HCT116 (cell line): ENCODE data around the gene GMDS. TPM values are rescaled to one million over a fixed set of nuclear protein-coding genes. Genes with fewer than 3 reads are reported as not detected.

Experiments used
- ATAC-seq: fragments of 200-7000 bp; cut with Tn5 transposase; 2 replicates; pipeline ENCODE4 v1.9.1; 2020; ENCODE audit warnings: mild to moderate bottlenecking, moderate library complexity
- BruUV-seq: library from RNA; stranded (reverse); fragments of 400-500 nt; replicated peaks from 2 replicates; lab custom pipeline; 2021; lab: Mats Ljungman, UMichigan
- CTCF ChIA-PET: fragments of 300-600 bp; sonication (Branson Sonifier 250); formaldehyde crosslinking; loops from one replicate; lab custom pipeline; 2021; ENCODE audit warnings: antibody characterized with exemption; lab: Charles Lee
- POLR2A ChIA-PET: fragments of 300-600, 350-600 bp; sonication (Branson Sonifier 250); formaldehyde crosslinking; loops from one replicate; lab custom pipeline; 2021; ENCODE audit warnings: antibody characterized with exemption; lab: Charles Lee
- RAD21 ChIA-PET, 2 experiments: fragments of 300-600 bp; sonication (Branson Sonifier 250); formaldehyde crosslinking; loops; one replicate each; lab custom pipeline; 2023; ENCODE audit warnings: low total read pairs in 2 of 2; ENCODE audit not compliant: uncharacterized antibody in 2 of 2, unreplicated experiment in 2 of 2, low non-redundant PET in 1 of 2; lab: Charles Lee
- DNase-seq: peaks from one replicate; pipeline ENCODE4 v3.0.0-alpha.2; 2010; ENCODE audit warnings: low read depth, low spot score
- H2AFZ ChIP-seq: fragments of 200-600 bp; shearing (Covaris generic), sonication (generic); 2 replicates; pipeline ENCODE4 v1.6.1; 2017; ENCODE audit warnings: low read depth, mixed run types, mixed read lengths, antibody characterized with exemption, low read length; ENCODE audit not compliant: poor library complexity, severe bottlenecking
- H3K27ac ChIP-seq: 2 replicates; pipeline ENCODE4 v1.5.1; 2012; ENCODE audit warnings: low read depth, low read length
- H3K27me3 ChIP-seq: fragments of 200-600 bp; sonication (generic); 2 replicates; pipeline ENCODE4 v1.6.1; 2016; ENCODE audit warnings: mixed run types, low read length, mixed read lengths; ENCODE audit not compliant: insufficient read depth
- H3K36me3 ChIP-seq, 2 experiments: fragments of 200-500 bp in 1 of 2; fragments of 200-600 bp in 1 of 2; sonication (Bioruptor generic) in 1 of 2; sonication (generic) in 1 of 2; 2 replicates each; pipeline versions ENCODE4 v1.5.1 to v1.6.1; 2014 to 2016; ENCODE audit warnings: low read length in 2 of 2, inconsistent platforms in 1 of 2, mixed read lengths in 1 of 2, mixed run types in 1 of 2; ENCODE audit not compliant: insufficient read depth in 2 of 2, control insufficient read depth in 1 of 2
- H3K4me1 ChIP-seq, 2 experiments: fragments of 200-600 bp in 1 of 2; sonication (generic) in 1 of 2; 2 replicates each; pipeline versions ENCODE4 v1.5.1 to v1.6.1; 2012 to 2017; ENCODE audit warnings: low read length in 2 of 2, inconsistent platforms in 1 of 2, mild to moderate bottlenecking in 1 of 2, mixed read lengths in 1 of 2, mixed run types in 1 of 2, moderate library complexity in 1 of 2; ENCODE audit not compliant: insufficient read depth in 2 of 2, control insufficient read depth in 1 of 2
- H3K4me2 ChIP-seq: fragments of 200-600 bp; sonication (generic); 2 replicates; pipeline ENCODE4 v1.6.1; 2017; ENCODE audit warnings: mixed run types, low read length, mixed read lengths
- H3K4me3 ChIP-seq, 2 experiments: fragments of 200-600 bp in 1 of 2; sonication (generic) in 1 of 2; replicated peaks in 1 of 2; 2 replicates each; pipeline ENCODE4 v1.5.1; 2011 to 2016; ENCODE audit warnings: low read length in 2 of 2, control low read depth in 1 of 2, low read depth in 1 of 2, mild to moderate bottlenecking in 1 of 2, mixed read lengths in 1 of 2, mixed run types in 1 of 2
- H3K79me2 ChIP-seq: fragments of 200-600 bp; sonication (generic); 2 replicates; pipeline ENCODE4 v1.6.1; 2017; ENCODE audit warnings: mild to moderate bottlenecking, mixed run types, low read length, moderate library complexity, mixed read lengths; ENCODE audit not compliant: insufficient read depth
- H3K9ac ChIP-seq: fragments of 200-600 bp; sonication (generic); 2 replicates; pipeline ENCODE4 v1.6.1; 2016; ENCODE audit warnings: low read length, mixed read lengths
- H3K9me2 ChIP-seq: fragments of 200-600 bp; sonication (generic), shearing (Covaris generic); 2 replicates; pipeline ENCODE4 v1.6.1; 2017; ENCODE audit warnings: mixed run types, mild to moderate bottlenecking, moderate library complexity; ENCODE audit not compliant: insufficient read depth
- H3K9me3 ChIP-seq, 2 experiments: fragments of 200-500 bp in 1 of 2; fragments of 200-600 bp in 1 of 2; sonication (Bioruptor generic) in 1 of 2; sonication (generic) in 1 of 2; 2 replicates each; pipeline ENCODE4 v1.6.1; 2014 to 2017; ENCODE audit warnings: low read length in 2 of 2, mixed read lengths in 2 of 2, inconsistent platforms in 1 of 2, low read depth in 1 of 2, mild to moderate bottlenecking in 1 of 2, mixed run types in 1 of 2, moderate library complexity in 1 of 2; ENCODE audit not compliant: control insufficient read depth in 1 of 2, insufficient read depth in 1 of 2
- H4K20me1 ChIP-seq: fragments of 200-600 bp; sonication (generic), shearing (Covaris generic); 2 replicates; pipeline ENCODE4 v1.6.1; 2017; ENCODE audit warnings: mixed run types, mild to moderate bottlenecking, moderate library complexity; ENCODE audit not compliant: insufficient read depth
- CBX3 ChIP-seq: IDR thresholded peaks from 2 replicates; pipeline ENCODE4 v1.6.1; 2012; ENCODE audit warnings: low read depth
- CEBPB ChIP-seq: IDR thresholded peaks from 2 replicates; pipeline ENCODE4 v1.6.1; 2012; ENCODE audit warnings: low read depth
- EGR1 ChIP-seq: IDR thresholded peaks from 2 replicates; pipeline ENCODE4 v1.6.1; 2012; ENCODE audit warnings: low read depth
- EZH2 ChIP-seq: fragments of 200-600 bp; sonication (generic); IDR thresholded peaks from 2 replicates; pipeline ENCODE4 v1.6.1; 2017; ENCODE audit warnings: antibody characterized with exemption, mixed run types
- EZH2phosphoT487 ChIP-seq: fragments of 200-600 bp; IDR thresholded peaks from 2 replicates; pipeline ENCODE4 v1.6.1; 2018; ENCODE audit warnings: antibody characterized with exemption, borderline replicate concordance
- FOSL1 ChIP-seq: IDR thresholded peaks from 2 replicates; pipeline ENCODE4 v1.6.1; 2012; ENCODE audit warnings: low read depth
- JUND ChIP-seq: IDR thresholded peaks from 2 replicates; pipeline ENCODE4 v1.6.1; 2012
- POLR2A ChIP-seq: IDR thresholded peaks from 2 replicates; pipeline ENCODE4 v1.7.0; 2011; ENCODE audit warnings: borderline replicate concordance; ENCODE audit not compliant: insufficient read depth, insufficient read length; ENCODE audit errors: extremely low read depth
- POLR2AphosphoS5 ChIP-seq: IDR thresholded peaks from 2 replicates; pipeline ENCODE4 v1.6.1; 2011; ENCODE audit warnings: mild to moderate bottlenecking, low read depth, low read length, moderate library complexity
- REST ChIP-seq: IDR thresholded peaks from 2 replicates; pipeline ENCODE4 v1.6.1; 2012; ENCODE audit warnings: low read depth
- SIN3A ChIP-seq: IDR thresholded peaks from 2 replicates; pipeline ENCODE4 v1.6.1; 2012; ENCODE audit warnings: low read depth
- YY1 ChIP-seq: IDR thresholded peaks from 2 replicates; pipeline ENCODE4 v1.6.1; 2011; ENCODE audit warnings: low read length, low read depth, moderate library complexity, mild to moderate bottlenecking; ENCODE audit not compliant: insufficient replicate concordance; ENCODE audit errors: extremely low read depth
- ZBTB33 ChIP-seq: IDR thresholded peaks from 2 replicates; pipeline ENCODE4 v1.6.1; 2011; ENCODE audit warnings: mild to moderate bottlenecking, low read length, moderate library complexity; ENCODE audit not compliant: insufficient replicate concordance; ENCODE audit errors: extremely low read depth
- ZFX ChIP-seq: fragments of 450-650 bp; IDR thresholded peaks from 2 replicates; pipeline ENCODE4 v1.6.1; 2017
- ZNF274 ChIP-seq: fragments of 200-500 bp; sonication (Bioruptor generic); IDR thresholded peaks from 2 replicates; pipeline ENCODE4 v1.6.1; 2014; ENCODE audit warnings: mild to moderate bottlenecking, low read depth, low read length, inconsistent platforms
- intact Hi-C: fragments of 100-400 bp; cut with micrococcal nuclease; formaldehyde crosslinking; loops from 2 replicates; pipeline ENCODE4 v1.10.0; 2022
- total RNA-seq: library from RNA; stranded (reverse); gene quantifications from one replicate; pipeline ENCODE4 v1.2.1, GENCODE V29; 2021; ENCODE audit not compliant: unreplicated experiment

Gene GMDS
- total RNA-seq, 1 experiment from 2014 or later = 34.4 TPM

DNA sequence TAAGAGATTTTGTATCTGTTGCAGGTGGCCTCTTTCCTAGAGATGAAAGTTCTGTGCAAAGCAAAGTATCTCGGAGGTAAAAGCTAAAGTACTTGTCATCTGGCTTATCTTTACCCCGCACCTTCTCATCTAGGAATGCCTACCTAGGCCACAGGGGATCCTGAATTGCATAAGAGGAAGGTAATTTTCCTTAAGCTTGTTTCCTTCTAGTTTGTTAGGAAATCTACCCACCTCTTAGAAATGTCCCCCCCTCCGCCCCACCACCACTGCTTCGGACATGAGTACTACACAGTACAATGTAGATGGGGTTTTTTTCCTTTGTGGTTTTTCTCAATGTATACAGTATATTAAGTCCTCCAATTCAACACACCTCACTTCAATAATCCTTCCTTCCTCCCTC, 614.2 kb downstream of the GMDS start:
- H3K4me1 ChIP-seq = peaks cover 28 to 32% of the 10 kb centered on the region in 2 experiments
- DNase-seq (peak; percentile 31), ATAC-seq (peak; percentile 44)
- peak overlapping the region; percentile 72 for H3K27ac ChIP-seq
- no peaks in the 10 kb centered on the region for H3K9me2 ChIP-seq
- no peak overlapping the region for H3K4me3 ChIP-seq
- TF ChIP-seq CEBPB (0 out of 2 replicates have a peak, but pooled peaks have one; percentile 3), SIN3A (0 out of 2 replicates have a peak, but pooled peaks have one; percentile 10), ZBTB33 (no peak)
- ChIA-PET RAD21 (no interaction called here), POLR2A (interaction anchor here (0.6 kb wide), 1 partner anchor 102 kb away, joined by 3 read pairs; no protein-coding TSS in a partner anchor), CTCF (no interaction called here)
- no peaks in the 10 kb centered on the region for H3K36me3 ChIP-seq
- no peaks in the 10 kb centered on the region for H3K79me2 ChIP-seq
- H2AFZ ChIP-seq = no peak overlapping the region
- no peaks in the 10 kb centered on the region for H4K20me1 ChIP-seq
- H3K9me3 ChIP-seq = no peaks in the 10 kb centered on the region
- no peak overlapping the region for H3K9ac ChIP-seq
- TSS peak; percentile 42 for BruUV-seq
- intact Hi-C loops = no loop called here
- H3K4me2 ChIP-seq = peak overlapping the region; percentile 47
- no peaks in the 10 kb centered on the region for H3K27me3 ChIP-seq

DNA sequence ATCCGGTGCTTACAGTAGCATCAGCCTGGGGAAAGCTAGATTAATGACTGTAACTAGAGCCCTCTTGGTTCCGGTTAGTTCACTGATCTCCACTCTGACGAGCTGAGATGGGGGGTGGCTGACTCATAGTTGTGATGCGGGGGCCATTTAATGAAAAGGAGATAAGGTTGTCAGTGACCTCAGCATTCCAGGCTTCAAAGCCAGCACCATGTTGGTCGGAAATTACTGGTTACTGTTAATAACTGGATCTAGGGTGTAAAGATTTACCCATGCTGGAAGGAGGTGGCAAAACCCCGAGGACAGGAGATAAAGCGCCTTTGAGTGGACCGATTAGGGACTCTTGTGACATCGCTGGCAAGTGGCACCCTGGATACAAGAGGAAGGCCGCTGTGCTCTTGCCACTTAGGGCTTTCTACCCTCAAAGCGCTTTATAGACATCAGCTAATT, 614.6 kb downstream of the GMDS start:
- peaks cover 28 to 32% of the 10 kb centered on the region in 2 experiments for H3K4me1 ChIP-seq
- H3K4me3 ChIP-seq = 0 out of 4 replicates have a peak overlapping the region, but pooled peaks of 1 of the 2 experiments have one; percentile 3
- H4K20me1 ChIP-seq = no peaks in the 10 kb centered on the region
- ATAC-seq = peak; percentile 84
- POLR2A ChIA-PET = interaction anchor here (0.6 kb wide), 1 partner anchor 103 kb away, joined by 3 read pairs; no protein-coding TSS in a partner anchor
- no peaks in the 10 kb centered on the region for H3K36me3 ChIP-seq
- peak overlapping the region; percentile 72 for H3K27ac ChIP-seq
- RAD21 ChIA-PET = interaction anchor here in 1 of 2 experiments (1.0 kb wide), 1 partner anchor 19 kb away, joined by 3 read pairs; no protein-coding TSS in a partner anchor
- H2AFZ ChIP-seq = no peak overlapping the region
- peak overlapping the region; percentile 47 for H3K4me2 ChIP-seq
- no peak overlapping the region for H3K9ac ChIP-seq
- H3K9me3 ChIP-seq = no peaks in the 10 kb centered on the region
- intact Hi-C loops = no loop called here
- H3K9me2 ChIP-seq = no peaks in the 10 kb centered on the region
- H3K79me2 ChIP-seq = no peaks in the 10 kb centered on the region
- CTCF ChIA-PET = no interaction called here
- DNase-seq = peak; percentile 75
- H3K27me3 ChIP-seq = no peaks in the 10 kb centered on the region
- BruUV-seq = no TSS peak
- no peak for TF ChIP-seq POLR2A
- peak; percentile 61 for TF ChIP-seq EGR1
- TF ChIP-seq YY1 = peak; percentile 30
- TF ChIP-seq CBX3 = peak; percentile 60; the same call in 1 of the 2 replicates
- TF ChIP-seq SIN3A = peak; percentile 43; the same call in 1 of the 2 replicates
- no peak for TF ChIP-seq ZFX
- no peak for TF ChIP-seq POLR2AphosphoS5
- no peak for TF ChIP-seq EZH2
- TF ChIP-seq FOSL1 = peak; percentile 73
- TF ChIP-seq JUND = peak; percentile 74
- TF ChIP-seq EZH2phosphoT487 = no peak
- no peak for TF ChIP-seq REST
- peak; percentile 68 for TF ChIP-seq CEBPB
- no peak for TF ChIP-seq ZNF274
